IPS DF 6.9 (cell line): ENCODE data around the gene SIGLEC10.
"Not testable (repeated sequence)": the region's sequence is repeated elsewhere in the genome, so short reads cannot be mapped to it uniquely, and the experiment has no call there.

ENCODE experiments used
- DNase-seq: peaks from one replicate; pipeline ENCODE4 v3.0.0-alpha.2; 2013; ENCODE audit warnings: low read depth, low spot score
- H3K27ac ChIP-seq: one replicate; pipeline ENCODE4 v1.5.1; 2013; ENCODE audit warnings: low read length, control low read depth
- H3K27me3 ChIP-seq: 2 replicates; pipeline ENCODE4 v1.6.1; 2013; ENCODE audit warnings: mild to moderate bottlenecking, low read length; ENCODE audit not compliant: control insufficient read depth, insufficient read depth
- H3K36me3 ChIP-seq: 2 replicates; pipeline ENCODE4 v1.6.1; 2013; ENCODE audit warnings: low read length; ENCODE audit not compliant: control insufficient read depth, insufficient read depth
- H3K4me1 ChIP-seq: 2 replicates; pipeline ENCODE4 v1.6.1; 2013; ENCODE audit warnings: low read length; ENCODE audit not compliant: control insufficient read depth, insufficient read depth
- H3K4me3 ChIP-seq: 2 replicates; pipeline ENCODE4 v1.5.1; 2013; ENCODE audit warnings: mild to moderate bottlenecking, low read length
- H3K9me3 ChIP-seq: 2 replicates; pipeline ENCODE4 v1.6.1; 2013; ENCODE audit warnings: low read length, inconsistent platforms; ENCODE audit not compliant: control insufficient read depth, insufficient read depth
- WGBS: extraction: QIAGEN DNeasy Blood & Tissue Kit; methylation state at CpG from one replicate; pipeline ENCODE4 v1.1.7; 2013; ENCODE audit warnings: mixed read lengths, missing lambda C conversion rate; ENCODE audit not compliant: insufficient read length, insufficient coverage; 5-methylcytosine and 5-hydroxymethylcytosine counted together

The SIGLEC10 gene

DNA sequence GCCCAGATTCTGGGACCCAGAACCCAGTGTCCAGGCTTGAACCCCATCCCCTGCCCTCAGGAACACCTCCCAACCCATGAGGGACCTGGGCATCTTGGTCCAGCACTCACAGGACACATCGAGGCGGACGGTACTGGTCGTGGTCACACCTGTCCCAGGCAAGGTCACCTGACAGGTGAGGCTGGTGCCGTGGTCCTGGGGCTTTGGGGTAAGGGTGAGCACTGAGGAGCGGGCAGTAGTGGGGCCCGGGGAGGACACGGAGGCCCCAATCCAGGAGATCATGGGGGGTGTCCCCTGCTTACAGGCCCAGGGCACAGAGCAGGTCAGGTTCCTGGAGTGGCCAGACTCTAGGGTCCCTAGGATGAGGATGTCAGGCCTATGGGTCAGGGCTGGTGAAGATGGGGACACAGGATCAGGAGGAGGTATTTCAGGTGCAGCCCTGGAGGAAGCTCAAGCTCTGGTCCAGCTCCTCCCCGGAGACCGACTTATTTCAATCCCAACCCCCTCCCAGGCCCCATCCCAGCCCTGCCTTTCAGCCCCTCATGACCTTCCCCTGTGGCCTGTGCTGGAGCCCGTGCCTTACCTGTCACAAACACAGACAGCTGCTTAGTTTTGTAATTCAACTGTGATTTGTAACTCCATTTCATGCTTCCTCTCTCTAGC, 40.0 kb upstream of the SIGLEC10 start:
- no peak overlapping the region for H3K4me3 ChIP-seq
- no peak overlapping the region for H3K27ac ChIP-seq
- no peaks in the 10 kb centered on the region for H3K9me3 ChIP-seq
- H3K27me3 ChIP-seq, result no peaks in the 10 kb centered on the region
- H3K4me1 ChIP-seq, result no peaks in the 10 kb centered on the region
- no peaks in the 10 kb centered on the region for H3K36me3 ChIP-seq
- no peak for DNase-seq
- no CpG with 5 or more reads among the region's 11 CpGs for WGBS

DNA sequence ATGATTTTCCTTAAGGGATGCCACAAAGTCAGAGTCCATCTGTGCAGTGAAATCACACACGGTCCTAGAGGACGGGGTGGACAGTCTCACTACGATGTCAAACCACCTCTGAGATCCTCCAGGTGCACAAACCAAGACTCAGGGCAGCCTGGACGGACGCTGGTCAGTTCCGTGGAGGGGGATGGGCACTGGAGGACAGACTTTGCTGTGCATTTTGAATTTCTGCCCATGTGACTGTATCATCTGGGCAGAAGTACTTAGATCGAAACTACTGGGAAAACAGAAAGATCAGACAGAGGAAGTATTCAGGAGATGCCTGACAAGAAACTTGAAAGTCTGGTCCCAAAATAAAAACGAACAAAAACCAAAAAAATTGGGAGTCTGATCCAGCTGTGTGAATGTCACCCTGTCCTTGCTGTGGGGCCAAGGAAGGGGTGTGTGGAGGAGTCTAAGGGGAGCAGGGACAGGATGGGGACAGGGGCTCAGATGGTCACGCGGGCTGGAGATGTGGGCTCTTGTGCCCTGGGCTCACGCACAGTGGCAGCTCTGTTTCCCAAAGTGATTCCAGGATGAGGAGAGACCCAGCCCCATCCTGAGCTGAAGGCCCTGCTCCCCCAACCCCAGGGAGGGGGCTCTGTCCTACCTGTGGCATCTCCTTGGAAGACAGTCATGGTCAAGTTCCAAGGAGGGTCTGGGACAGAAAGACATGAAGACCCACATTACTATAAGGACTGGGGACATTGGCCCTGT, 39.3 kb upstream of the SIGLEC10 start:
- no CpG with 5 or more reads among the region's 11 CpGs for WGBS
- no peaks in the 10 kb centered on the region for H3K36me3 ChIP-seq
- no peak for DNase-seq
- no peaks in the 10 kb centered on the region for H3K27me3 ChIP-seq
- H3K4me1 ChIP-seq, result no peaks in the 10 kb centered on the region
- H3K4me3 ChIP-seq, result no peak overlapping the region
- no peaks in the 10 kb centered on the region for H3K9me3 ChIP-seq
- H3K27ac ChIP-seq, result no peak overlapping the region

DNA sequence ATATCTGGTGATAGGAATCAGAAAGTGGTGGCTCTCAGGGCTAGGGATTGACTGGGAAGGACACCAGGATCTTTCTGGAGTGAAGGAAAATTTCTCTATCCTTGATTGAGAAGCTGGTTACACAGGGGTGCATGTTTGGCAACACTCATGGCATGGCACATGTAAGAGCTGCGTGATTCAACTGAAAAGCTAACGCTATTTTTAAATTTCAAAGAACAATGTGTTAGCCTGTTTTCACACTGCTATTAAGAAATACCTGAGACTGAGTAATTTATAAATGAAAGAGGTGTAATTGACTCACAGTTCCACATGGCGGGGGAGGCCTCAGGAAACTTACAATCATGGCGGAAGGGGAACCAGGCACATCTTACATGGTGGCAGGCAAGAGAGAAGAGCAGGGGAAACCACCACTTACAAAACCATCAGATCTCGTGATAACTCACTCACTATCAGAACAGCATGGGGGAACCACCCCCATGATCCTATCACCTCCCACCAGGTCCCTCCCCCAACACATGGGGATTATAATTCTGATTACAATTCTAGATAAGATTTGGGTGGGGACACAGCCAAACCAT, 33.4 kb upstream of the SIGLEC10 start:
- DNase-seq, result no peak
- H3K4me3 ChIP-seq, result no peak overlapping the region
- WGBS, result no CpG with 5 or more reads among the region's 5 CpGs
- H3K36me3 ChIP-seq, result no peaks in the 10 kb centered on the region
- no peaks in the 10 kb centered on the region for H3K4me1 ChIP-seq
- no peaks in the 10 kb centered on the region; the same call in 1 of the 2 replicates for H3K27me3 ChIP-seq
- no peaks in the 10 kb centered on the region for H3K9me3 ChIP-seq
- H3K27ac ChIP-seq, result no peak overlapping the region

DNA sequence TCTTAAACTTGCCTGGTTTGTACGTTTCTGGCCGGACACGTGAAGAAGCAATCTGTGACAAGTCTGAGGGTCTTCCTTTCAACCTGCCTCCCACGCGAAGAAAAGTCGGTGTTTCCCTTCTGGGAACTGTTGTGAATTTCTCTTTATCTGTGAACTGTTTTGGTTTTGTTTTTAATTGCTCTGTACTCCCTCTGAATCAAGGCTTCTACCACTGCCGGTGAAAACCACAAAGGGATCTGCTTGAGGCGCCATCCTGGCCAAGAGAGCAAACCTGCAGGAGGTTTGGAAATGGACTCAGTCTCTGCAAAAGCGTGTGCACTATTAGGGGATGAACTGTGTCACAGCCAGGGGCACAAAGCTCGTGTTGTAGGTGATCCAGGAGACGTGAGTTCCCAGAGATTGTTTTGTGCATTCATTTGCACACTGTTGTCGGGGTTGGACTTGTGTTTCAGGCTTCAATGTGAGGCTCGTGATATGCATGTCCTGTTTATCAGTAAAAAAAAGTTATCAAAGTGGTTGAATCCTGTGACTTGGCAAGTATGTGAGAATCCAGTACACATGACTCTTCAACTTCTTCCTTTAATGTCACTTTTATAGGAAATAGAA, 31.1 kb upstream of the SIGLEC10 start:
- no CpG with 5 or more reads among the region's 13 CpGs for WGBS
- H3K27me3 ChIP-seq, result no peaks in the 10 kb centered on the region; the same call in 1 of the 2 replicates
- no peak for DNase-seq
- no peaks in the 10 kb centered on the region for H3K9me3 ChIP-seq
- H3K36me3 ChIP-seq, result no peaks in the 10 kb centered on the region
- H3K27ac ChIP-seq, result no peak overlapping the region
- no peaks in the 10 kb centered on the region for H3K4me1 ChIP-seq
- H3K4me3 ChIP-seq, result no peak overlapping the region

DNA sequence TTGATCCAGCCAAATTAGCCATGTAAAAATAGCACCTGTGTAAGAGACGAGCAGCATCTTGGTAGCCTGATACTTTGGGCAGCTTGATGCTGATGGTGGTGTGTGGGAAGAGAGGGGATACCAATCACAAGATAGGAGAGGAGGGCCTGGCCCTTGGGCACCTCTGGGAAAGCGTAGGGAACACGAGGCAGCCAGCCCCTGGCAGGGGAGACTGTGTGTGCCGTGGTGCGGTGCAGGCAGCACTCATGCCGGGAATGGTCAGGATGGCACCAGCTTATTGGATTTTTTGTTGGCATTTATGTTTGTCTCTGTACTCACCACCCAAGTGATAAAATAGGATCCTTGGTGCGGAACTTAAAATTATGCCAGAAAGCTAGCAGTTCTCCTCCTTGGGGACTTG, 30.6 kb upstream of the SIGLEC10 start:
- Histone ChIP-seq H3K27ac (no peak overlapping the region), H3K9me3 (no peaks in the 10 kb centered on the region), H3K27me3 (no peaks in the 10 kb centered on the region; the same call in 1 of the 2 replicates), H3K36me3 (no peaks in the 10 kb centered on the region), H3K4me3 (no peak overlapping the region), H3K4me1 (no peaks in the 10 kb centered on the region)
- DNase-seq, result no peak
- no CpG with 5 or more reads among the region's 7 CpGs for WGBS

DNA sequence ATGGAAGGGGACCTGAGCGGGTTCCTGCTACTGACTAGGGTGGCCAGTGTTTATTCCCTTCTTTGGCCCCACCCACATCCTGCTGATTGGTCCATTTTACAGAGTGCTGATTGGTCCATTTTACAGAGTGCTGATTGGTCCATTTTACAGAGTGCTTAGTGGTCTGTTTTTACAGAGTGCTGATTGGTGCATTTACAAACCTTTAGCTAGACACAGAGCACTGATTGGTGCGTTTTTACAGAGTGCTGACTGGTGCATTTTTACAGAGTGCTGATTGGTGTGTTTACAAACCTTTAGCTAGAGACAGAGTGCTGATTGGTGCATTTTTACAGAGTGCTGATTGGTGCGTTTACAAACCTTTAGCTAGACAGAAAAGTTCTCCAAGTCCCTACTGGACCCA, 30.1 kb upstream of the SIGLEC10 start:
- not testable (repeated sequence) for H3K27ac ChIP-seq, H3K36me3 ChIP-seq, H3K4me3 ChIP-seq, DNase-seq, H3K9me3 ChIP-seq, H3K27me3 ChIP-seq, H3K4me1 ChIP-seq
- WGBS, result no CpG with 5 or more reads among the region's 3 CpGs

DNA sequence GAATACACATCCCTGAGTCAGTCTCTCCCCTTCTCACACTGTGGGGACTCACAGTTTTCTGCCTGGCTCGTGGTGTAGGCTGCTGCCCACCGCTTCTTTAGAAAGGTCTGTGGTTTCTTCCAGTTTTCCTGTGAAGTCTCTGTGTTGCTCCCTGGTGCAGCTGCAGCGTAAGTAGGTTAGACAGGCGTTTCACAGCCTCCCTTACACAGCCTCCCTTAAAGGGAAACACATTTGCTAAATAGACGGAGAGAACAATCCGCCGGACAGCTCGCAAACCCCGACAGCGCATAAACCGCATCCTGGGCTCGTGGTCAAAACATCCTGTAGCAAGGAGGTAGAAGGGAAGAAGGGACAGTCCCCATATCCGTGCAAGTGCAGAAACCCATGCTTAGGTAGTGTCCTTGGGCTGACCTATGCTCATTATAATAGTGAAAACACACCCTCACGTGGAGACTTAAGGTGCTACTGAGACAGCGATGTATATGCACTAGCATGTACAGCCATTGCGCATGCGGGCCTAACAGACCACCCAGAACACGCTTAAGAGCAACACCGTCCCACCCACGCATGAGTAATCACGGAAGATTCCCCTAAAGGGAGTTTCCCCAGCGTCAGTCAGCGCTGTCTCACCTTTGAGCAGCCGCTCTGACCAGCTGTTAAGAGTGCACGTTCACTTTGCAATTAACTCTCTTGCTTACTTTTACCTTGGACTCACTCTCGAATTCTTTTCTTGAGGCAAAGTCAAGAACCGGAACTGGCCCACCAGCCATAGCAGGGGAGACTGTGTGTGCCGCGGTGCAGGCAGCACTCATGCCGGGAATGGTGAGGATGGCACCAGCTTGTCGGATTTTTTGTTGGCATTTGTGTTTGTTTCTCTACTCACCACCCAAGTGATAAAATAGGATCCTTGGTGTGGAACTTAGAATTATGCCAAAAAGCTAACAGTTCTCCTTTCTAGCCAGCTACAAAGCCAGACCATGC, 24.3 kb upstream of the SIGLEC10 start:
- no peaks in the 10 kb centered on the region; the same call in 1 of the 2 replicates for H3K27me3 ChIP-seq
- no peak for DNase-seq
- no peak overlapping the region for H3K27ac ChIP-seq
- WGBS, result no CpG with 5 or more reads among the region's 31 CpGs
- H3K36me3 ChIP-seq, result no peaks in the 10 kb centered on the region
- no peak overlapping the region for H3K4me3 ChIP-seq
- no peaks in the 10 kb centered on the region; the same call in 1 of the 2 replicates for H3K4me1 ChIP-seq
- no peaks in the 10 kb centered on the region for H3K9me3 ChIP-seq

DNA sequence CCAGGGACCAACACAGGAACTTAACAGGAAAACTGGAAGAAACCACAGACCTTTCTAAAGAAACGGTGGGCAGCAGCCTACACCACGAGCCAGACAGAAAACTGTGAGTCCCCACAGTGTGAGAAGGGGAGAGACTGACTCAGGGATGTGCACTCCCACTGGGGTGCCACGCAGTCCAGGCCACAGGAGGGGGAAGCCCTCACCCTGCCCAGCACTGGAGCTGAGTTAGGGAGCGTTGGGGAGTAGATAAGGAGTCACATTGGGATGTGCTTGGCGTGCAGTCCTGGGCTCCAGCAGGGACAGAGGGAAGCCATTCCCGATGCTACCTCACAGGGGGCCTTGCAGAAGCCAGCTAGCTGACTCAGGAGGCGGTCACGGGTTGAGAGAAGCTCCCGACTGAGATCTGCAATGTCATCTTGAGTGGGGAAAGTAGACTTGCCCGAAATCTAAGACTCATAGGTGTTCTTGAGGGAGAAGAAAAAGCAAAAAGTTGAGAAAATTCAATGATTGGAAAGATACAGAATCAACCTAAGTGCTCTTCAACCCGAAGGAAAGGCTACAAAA, 23.5 kb upstream of the SIGLEC10 start:
- DNase-seq, result no peak
- Histone ChIP-seq H3K27me3 (no peaks in the 10 kb centered on the region), H3K9me3 (no peaks in the 10 kb centered on the region), H3K4me1 (no peaks in the 10 kb centered on the region; the same call in 1 of the 2 replicates), H3K36me3 (no peaks in the 10 kb centered on the region), H3K4me3 (no peak overlapping the region), H3K27ac (no peak overlapping the region)
- WGBS, result no CpG with 5 or more reads among the region's 11 CpGs

DNA sequence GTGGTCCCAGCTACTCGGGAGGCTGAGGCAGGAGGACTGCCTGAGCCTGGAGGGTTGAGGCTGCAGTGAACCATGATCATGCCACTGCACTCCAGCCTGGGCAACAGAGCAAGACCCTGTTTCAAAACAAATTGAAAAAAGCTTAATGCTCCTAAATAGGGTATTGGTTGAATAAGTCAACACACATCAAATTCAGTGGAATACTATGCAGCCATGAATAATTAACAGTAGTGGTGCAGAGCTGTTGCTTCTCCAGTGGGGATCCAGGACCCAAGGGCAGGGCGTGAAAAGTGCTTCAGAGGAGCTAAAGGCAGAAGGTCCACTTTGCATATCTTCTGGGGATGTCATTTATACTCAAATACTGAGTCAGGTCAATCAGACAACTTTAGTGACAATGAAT, 22.6 kb upstream of the SIGLEC10 start:
- Histone ChIP-seq H3K4me3 (no peak overlapping the region), H3K4me1 (no peaks in the 10 kb centered on the region; the same call in 1 of the 2 replicates), H3K27ac (no peak overlapping the region), H3K36me3 (no peaks in the 10 kb centered on the region), H3K27me3 (no peaks in the 10 kb centered on the region), H3K9me3 (no peaks in the 10 kb centered on the region)
- no CpG with 5 or more reads among the region's 2 CpGs for WGBS
- DNase-seq, result no peak
